ENCODE data around the gene MTNR1B.

The MTNR1B gene

DNA sequence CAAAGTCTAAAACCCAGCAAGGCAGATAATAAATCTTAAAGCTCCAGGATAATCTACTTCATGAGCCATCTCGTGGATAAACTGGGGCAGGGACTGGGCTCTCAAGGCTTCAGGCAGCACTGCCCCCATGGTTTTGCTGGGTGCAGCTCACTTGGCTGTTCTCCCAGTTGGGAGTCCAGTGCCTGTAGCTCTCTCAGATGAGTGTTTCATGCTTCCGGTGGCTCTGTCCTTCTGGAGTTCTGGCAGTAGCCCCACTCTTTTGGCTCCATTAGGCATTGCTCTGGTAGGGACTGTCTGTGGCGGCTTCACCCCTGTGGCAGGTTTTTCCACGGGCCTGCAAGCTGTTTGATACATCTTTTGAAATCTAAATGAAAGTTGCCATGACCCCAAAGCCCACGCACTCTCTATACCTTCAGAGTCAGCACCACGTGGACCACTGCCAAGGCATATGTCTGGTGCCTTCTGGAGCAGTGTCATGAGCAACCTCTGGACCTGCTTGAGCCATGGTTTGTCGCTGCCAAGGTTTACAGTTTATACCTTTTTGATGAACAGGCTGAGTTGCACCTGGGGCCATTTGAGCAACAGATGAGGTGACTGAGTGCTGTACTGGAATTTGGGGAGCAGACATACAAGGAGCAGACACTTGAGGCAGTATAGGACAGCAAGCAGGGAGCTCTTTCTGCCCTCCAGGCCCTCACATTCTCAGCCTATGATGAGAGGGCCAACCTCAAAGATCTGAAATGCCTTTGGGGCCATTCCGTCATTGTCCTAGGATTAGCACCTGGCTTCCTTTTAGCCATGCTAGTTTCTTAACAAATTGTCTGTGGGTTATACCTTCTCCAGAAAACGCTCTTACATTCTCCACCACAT lies 48.6 kb downstream of the MTNR1B start:
- no peak for TF ChIP-seq POLR2AphosphoS5 (IDR thresholded peaks at IDR 0.05; ENCODE audit: low read depth, low read length)
- no peak for TF ChIP-seq POLR2A (IDR thresholded peaks at IDR 0.05; ENCODE audit: low read depth, low read length)
- no peak for TF ChIP-seq TAF1 (IDR thresholded peaks at IDR 0.05; ENCODE audit: borderline replicate concordance, low read depth, low read length)
- DNase-seq (ENCODE audit: insufficient read length) (no peak), FAIRE-seq (no peak)

DNA sequence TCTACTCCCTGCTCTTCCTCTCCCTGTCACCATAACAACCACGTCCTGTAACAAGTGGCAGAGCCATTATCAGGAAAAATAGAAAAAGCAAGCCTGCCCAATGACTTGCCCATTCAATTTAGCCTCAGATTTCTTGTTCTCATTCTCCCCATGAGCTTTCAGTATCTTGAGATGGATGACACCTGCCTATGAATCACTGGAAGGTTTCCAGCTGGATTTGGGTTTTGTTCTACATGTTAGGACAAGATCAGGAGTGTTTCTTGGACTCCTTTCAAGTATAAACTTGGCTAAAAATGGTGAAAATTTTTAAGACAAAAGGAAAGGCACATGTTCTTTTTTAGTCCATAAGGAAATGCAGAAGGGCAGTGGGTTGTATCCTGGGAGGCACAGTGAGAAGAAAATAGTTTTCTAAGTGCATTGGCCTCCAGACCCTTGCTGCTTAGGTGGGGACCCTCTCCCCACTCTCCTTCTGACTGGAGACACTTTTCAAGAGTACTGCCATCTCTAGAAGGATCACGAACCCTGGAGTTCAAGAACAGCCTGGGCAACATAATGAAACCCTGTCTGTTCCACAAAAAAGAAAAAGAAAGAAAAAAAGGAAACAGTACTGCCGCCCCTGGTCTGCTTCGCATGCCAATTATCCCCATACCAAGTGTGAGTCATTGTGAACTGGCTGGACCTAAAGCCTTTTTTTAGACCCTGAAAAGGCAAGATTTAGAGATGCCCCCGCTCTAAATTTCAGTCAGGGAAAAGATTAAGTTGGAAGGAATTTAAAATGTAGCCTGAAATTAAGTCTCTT lies 51.0 kb downstream of the MTNR1B start:
- FAIRE-seq (no peak), DNase-seq (ENCODE audit: insufficient read length) (no peak)
- TF ChIP-seq POLR2A (IDR thresholded peaks at IDR 0.05; ENCODE audit: low read depth, low read length), result no peak
- no peak for TF ChIP-seq TAF1 (IDR thresholded peaks at IDR 0.05; ENCODE audit: borderline replicate concordance, low read depth, low read length)
- no peak for TF ChIP-seq POLR2AphosphoS5 (IDR thresholded peaks at IDR 0.05; ENCODE audit: low read depth, low read length)

DNA sequence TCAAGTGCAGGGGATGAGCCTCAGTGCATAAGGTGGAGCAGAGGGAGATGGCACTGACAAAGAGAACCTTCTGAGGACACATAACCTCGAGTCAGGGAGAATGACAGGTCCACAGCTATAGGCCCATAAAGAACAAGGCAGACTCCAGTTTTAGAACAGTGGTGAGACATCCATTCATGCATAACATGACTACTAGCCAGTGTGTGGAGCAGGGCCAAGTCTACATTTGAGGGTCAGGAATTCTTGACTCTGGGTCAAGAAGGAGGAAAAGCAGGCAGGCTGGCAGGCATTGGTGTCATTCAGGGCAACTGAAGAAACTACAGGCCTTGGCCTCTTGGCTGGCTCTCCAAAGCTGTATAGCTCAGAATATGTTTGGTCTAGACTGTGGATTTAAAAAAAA lies 54.9 kb downstream of the MTNR1B start:
- TF ChIP-seq POLR2AphosphoS5 (IDR thresholded peaks at IDR 0.05; ENCODE audit: low read depth, low read length) (no peak), POLR2A (IDR thresholded peaks at IDR 0.05; ENCODE audit: low read depth, low read length) (no peak), TAF1 (IDR thresholded peaks at IDR 0.05; ENCODE audit: borderline replicate concordance, low read depth, low read length) (no peak)
- FAIRE-seq, result no peak
- DNase-seq (ENCODE audit: insufficient read length), result no peak

DNA sequence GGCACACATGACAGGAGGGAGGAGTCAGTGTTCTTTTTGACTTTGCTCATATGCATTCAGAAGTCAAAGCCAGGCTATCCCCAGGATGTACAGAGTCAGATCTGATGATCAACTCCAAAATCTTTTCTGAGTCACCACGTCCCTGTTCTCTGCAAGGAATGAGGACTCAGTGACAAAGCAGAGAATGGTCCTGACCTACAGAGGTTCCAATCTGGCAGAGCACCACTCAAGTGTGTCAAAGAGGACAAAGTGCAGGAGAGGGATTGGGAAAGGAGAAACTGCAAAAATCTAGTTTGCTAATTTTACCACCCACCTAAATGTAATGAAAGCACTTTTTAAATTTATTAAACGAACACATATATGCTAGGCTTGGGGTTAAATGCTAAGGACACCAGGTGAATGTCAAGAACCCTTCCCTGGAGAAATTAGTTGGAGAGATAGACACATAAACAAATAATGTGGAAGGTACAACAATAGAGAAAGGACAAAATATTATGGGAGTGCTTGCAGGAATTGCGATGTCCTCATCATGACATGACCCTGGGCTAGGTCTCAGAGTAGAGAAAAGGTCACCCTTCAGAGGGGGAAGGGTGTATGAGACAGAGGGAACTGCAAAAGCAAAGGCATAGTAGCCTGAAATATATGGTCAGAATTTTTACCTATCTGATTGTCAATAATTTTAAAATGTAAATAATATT lies 56.3 kb downstream of the MTNR1B start:
- FAIRE-seq (no peak), DNase-seq (ENCODE audit: insufficient read length) (no peak)
- TF ChIP-seq POLR2A (IDR thresholded peaks at IDR 0.05; ENCODE audit: low read depth, low read length) (no peak), POLR2AphosphoS5 (IDR thresholded peaks at IDR 0.05; ENCODE audit: low read depth, low read length) (no peak), TAF1 (IDR thresholded peaks at IDR 0.05; ENCODE audit: borderline replicate concordance, low read depth, low read length) (no peak)

DNA sequence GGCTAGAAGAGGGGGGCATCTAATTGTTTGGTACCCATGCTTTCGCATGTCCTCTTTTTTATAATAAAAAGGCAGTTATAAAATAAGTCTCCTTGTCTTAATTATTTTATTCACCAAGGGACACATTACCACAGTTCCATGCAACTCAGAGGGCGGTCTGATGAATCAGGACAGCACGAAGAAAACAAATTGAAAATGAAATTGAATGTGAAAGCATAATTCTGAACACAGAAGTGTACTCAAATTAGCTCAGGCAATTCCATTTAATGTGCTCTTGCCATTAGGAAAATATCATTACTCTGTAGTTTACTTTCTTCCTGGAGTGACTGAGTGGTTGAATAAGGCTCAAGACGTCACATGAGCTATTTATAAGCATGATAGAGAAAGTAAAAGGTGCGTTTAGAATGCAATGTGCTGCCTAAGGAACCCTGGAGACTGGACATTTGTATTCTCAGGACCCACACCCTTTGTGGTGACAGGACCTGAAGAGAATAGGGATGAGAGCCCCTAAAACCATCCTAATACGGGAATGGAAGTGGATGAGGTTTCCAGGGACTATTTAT lies 59.6 kb downstream of the MTNR1B start:
- no peak for DNase-seq (ENCODE audit: insufficient read length)
- FAIRE-seq, result peak; percentile 70
- TF ChIP-seq POLR2AphosphoS5 (IDR thresholded peaks at IDR 0.05; ENCODE audit: low read depth, low read length) (no peak), POLR2A (IDR thresholded peaks at IDR 0.05; ENCODE audit: low read depth, low read length) (no peak), TAF1 (IDR thresholded peaks at IDR 0.05; ENCODE audit: borderline replicate concordance, low read depth, low read length) (no peak)

DNA sequence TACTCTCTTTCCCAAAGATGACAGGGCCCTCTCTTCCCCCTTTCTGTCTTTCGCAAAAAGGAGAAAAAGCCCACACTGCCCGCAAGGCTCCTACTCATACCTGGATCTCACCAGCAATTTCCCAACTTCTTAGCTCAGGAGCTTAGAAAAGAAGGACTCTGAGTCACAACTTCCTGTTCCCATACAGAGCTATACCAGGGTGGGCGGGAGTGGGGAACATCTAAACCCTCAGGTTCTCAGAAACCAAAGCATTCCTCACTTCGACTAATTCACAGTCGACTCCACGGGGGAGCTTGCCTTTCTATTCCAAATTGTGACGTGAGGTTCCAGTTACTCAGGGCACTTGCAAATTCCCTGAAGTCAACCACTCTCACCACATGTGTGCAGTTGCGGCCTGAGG lies 61.9 kb downstream of the MTNR1B start:
- FAIRE-seq (no peak), DNase-seq (ENCODE audit: insufficient read length) (no peak)
- TF ChIP-seq POLR2A (IDR thresholded peaks at IDR 0.05; ENCODE audit: low read depth, low read length) (no peak), TAF1 (IDR thresholded peaks at IDR 0.05; ENCODE audit: borderline replicate concordance, low read depth, low read length) (no peak), POLR2AphosphoS5 (IDR thresholded peaks at IDR 0.05; ENCODE audit: low read depth, low read length) (no peak)

Data from GM12892 (cell line).